Stimulated activated naive CD8-positive, alpha-beta T cell treated with anti-CD3 and anti-CD28 coated beads, Interleukin-15, amount 100 ng/mL, for 72 hours (primary cell): ENCODE measurements around the gene TBC1D4.

Experiments used
- ATAC-seq: fragments of 150-1000 bp; cut with Tn5 transposase; 2 replicates; pipeline ENCODE4 v1.10.0; 2021; ENCODE audit warnings: mild to moderate bottlenecking, moderate library complexity
- DNase-seq, 2 donors: peaks; one replicate each; pipeline ENCODE4 v3.0.0; 2021 to 2022
- H3K27ac Mint-ChIP-seq, 2 donors: one replicate each; pipeline ENCODE4 v1.8.0; 2022; ENCODE audit warnings: mild to moderate bottlenecking in 2 of 2, mixed read lengths in 2 of 2, moderate library complexity in 2 of 2
- H3K27me3 Mint-ChIP-seq: one replicate; pipeline ENCODE4 v1.8.0; 2022; ENCODE audit warnings: mixed read lengths
- H3K4me1 Mint-ChIP-seq: one replicate; pipeline ENCODE4 v1.8.0; 2022; ENCODE audit warnings: mild to moderate bottlenecking, mixed read lengths
- H3K4me3 Mint-ChIP-seq, 2 donors: one replicate each; pipeline ENCODE4 v1.8.0; 2022; ENCODE audit warnings: mild to moderate bottlenecking in 2 of 2, mixed read lengths in 2 of 2, moderate library complexity in 1 of 2
- H3K9me3 Mint-ChIP-seq, 2 donors: one replicate each; pipeline ENCODE4 v1.8.0; 2022; ENCODE audit warnings: mixed read lengths in 2 of 2

The TBC1D4 gene, protein sequence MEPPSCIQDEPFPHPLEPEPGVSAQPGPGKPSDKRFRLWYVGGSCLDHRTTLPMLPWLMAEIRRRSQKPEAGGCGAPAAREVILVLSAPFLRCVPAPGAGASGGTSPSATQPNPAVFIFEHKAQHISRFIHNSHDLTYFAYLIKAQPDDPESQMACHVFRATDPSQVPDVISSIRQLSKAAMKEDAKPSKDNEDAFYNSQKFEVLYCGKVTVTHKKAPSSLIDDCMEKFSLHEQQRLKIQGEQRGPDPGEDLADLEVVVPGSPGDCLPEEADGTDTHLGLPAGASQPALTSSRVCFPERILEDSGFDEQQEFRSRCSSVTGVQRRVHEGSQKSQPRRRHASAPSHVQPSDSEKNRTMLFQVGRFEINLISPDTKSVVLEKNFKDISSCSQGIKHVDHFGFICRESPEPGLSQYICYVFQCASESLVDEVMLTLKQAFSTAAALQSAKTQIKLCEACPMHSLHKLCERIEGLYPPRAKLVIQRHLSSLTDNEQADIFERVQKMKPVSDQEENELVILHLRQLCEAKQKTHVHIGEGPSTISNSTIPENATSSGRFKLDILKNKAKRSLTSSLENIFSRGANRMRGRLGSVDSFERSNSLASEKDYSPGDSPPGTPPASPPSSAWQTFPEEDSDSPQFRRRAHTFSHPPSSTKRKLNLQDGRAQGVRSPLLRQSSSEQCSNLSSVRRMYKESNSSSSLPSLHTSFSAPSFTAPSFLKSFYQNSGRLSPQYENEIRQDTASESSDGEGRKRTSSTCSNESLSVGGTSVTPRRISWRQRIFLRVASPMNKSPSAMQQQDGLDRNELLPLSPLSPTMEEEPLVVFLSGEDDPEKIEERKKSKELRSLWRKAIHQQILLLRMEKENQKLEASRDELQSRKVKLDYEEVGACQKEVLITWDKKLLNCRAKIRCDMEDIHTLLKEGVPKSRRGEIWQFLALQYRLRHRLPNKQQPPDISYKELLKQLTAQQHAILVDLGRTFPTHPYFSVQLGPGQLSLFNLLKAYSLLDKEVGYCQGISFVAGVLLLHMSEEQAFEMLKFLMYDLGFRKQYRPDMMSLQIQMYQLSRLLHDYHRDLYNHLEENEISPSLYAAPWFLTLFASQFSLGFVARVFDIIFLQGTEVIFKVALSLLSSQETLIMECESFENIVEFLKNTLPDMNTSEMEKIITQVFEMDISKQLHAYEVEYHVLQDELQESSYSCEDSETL (N-terminal part only)

GRCh38 chr13:75482070-75482819 is at the start of gene TBC1D4:
TBC1D4 (minus strand) TSS chr13:75482169; CDS start chr13:75481767, 402 bp downstream.
- ATAC-seq (peak; percentile 81), DNase-seq (peak; percentile 71 to 72)
- H3K4me1 Mint-ChIP-seq = peaks cover 39% of the 10 kb centered on the region
- H3K27me3 Mint-ChIP-seq = peaks cover 63% of the 10 kb centered on the region
- peak within 1 kb of the TSS; percentile 93 for H3K4me3 Mint-ChIP-seq
- no peaks in the 10 kb centered on the region for H3K9me3 Mint-ChIP-seq
- H3K27ac Mint-ChIP-seq = peak within 1 kb of the TSS; percentile 12 to 21

DNA sequence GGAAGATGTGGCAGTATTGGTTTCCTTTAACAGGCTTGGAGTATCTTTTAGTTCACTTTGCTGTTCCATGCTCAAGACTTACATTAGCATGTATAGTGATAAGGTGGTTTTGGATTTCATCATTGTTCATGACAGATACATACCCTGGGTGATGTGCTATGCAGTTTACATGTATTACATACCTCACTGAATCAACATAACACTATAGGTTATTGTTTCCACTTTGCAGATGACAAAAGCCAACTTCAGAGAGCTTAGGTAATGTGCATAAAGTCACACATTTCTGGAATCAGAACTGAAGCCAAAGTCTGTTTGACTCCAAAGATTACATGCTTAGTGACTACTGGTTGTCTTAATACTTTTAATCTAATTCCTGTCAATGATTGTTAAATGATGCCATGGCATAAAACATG is 48.6 kb upstream of the TBC1D4 start:
- no peaks in the 10 kb centered on the region for H3K27me3 Mint-ChIP-seq
- ATAC-seq = peak; percentile 98
- H3K4me3 Mint-ChIP-seq = peak overlapping the region in 1 of 2 donors; percentile 29
- H3K9me3 Mint-ChIP-seq = no peaks in the 10 kb centered on the region
- H3K27ac Mint-ChIP-seq = no peak overlapping the region
- H3K4me1 Mint-ChIP-seq = peaks cover 51% of the 10 kb centered on the region
- no peak for DNase-seq

- H3K4me1 Mint-ChIP-seq = peaks cover 6% of the 10 kb centered on the region
- ATAC-seq (no peak), DNase-seq (no peak)
- peak overlapping the region in 1 of 2 donors; percentile 38 for H3K27ac Mint-ChIP-seq
- H3K4me3 Mint-ChIP-seq = no peak overlapping the region
- H3K27me3 Mint-ChIP-seq = no peaks in the 10 kb centered on the region
- no peaks in the 10 kb centered on the region for H3K9me3 Mint-ChIP-seq
These were observed 40.0 kb upstream of the TBC1D4 start for GRCh38 chr13:75521956-75522355.

DNA sequence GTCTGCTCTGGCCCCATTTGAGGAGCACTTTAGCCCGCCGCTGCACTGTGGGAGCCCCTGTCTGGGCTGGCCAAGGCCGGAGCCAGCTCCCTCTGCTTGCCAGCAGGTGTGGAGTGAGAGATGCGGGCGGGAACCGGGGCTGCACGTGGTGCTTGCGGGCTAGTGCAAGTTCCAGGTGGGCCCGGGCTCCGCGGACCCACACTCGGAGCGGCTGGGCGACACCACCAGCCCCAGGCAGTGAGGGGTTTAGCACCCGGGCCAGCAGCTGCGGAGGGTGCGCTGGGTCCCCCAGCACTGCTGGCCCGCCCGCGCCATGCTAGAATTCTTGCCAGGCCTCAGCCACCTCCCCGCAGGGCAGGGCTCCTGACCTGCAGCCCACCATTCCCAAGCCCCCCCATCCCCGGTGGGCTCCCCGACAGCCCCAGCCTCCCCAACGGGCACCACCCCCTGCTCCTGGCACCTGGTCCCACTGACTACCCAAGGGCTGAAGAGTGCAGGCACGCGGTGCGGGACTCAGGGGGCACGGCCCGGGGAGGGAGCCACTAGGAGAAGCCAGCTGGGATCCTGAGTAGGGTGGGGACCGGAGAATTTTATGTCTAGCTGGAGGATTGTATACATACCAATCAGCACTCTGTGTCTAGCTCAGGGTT is 36.6 kb upstream of the TBC1D4 start:
- ATAC-seq (peak; percentile 52), DNase-seq (no peak)
- H3K4me1 Mint-ChIP-seq = no peaks in the 10 kb centered on the region
- no peak overlapping the region for H3K4me3 Mint-ChIP-seq
- H3K9me3 Mint-ChIP-seq = no peaks in the 10 kb centered on the region
- H3K27ac Mint-ChIP-seq = no peak overlapping the region
- H3K27me3 Mint-ChIP-seq = peaks cover 3% of the 10 kb centered on the region

- DNase-seq (no peak), ATAC-seq (no peak)
- no peak overlapping the region for H3K27ac Mint-ChIP-seq
- no peaks in the 10 kb centered on the region for H3K9me3 Mint-ChIP-seq
- peaks cover 12% of the 10 kb centered on the region for H3K27me3 Mint-ChIP-seq
- H3K4me3 Mint-ChIP-seq = no peak overlapping the region
- peaks cover 6% of the 10 kb centered on the region for H3K4me1 Mint-ChIP-seq
These were observed 32.4 kb upstream of the TBC1D4 start for GRCh38 chr13:75514080-75514995.

DNA sequence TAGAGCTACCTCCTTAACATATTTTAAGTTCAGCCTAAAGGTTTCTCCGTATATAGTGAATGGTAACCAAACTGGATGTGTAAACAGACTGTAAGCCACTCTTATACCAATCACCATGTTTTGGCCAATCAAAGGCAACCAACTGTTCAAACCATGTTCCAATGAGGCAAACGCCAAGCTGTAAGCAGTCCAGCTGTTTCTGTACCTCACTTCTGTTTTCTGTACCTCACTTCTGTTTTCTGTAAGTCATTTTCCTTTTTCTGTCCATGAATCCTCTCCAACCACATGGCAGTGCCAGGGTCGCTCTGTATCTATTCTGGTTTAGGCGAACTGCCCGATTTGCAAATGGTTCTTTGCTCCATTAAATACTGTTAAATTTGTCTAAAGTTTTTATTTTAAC is 31.3 kb upstream of the TBC1D4 start:
- no peak overlapping the region for H3K27ac Mint-ChIP-seq
- H3K9me3 Mint-ChIP-seq = no peaks in the 10 kb centered on the region
- no peak overlapping the region for H3K4me3 Mint-ChIP-seq

GRCh38 chr13:75512253-75512652 is 30.3 kb upstream of the TBC1D4 start:
- ATAC-seq (no peak), DNase-seq (no peak)
- no peaks in the 10 kb centered on the region for H3K9me3 Mint-ChIP-seq
- peaks cover 12% of the 10 kb centered on the region for H3K27me3 Mint-ChIP-seq
- no peak overlapping the region for H3K27ac Mint-ChIP-seq
- no peak overlapping the region for H3K4me3 Mint-ChIP-seq
- peaks cover 6% of the 10 kb centered on the region for H3K4me1 Mint-ChIP-seq

More for the DNA sequence above, 31.3 kb upstream of the TBC1D4 start:
- DNase-seq (no peak), ATAC-seq (no peak)
- Mint-ChIP-seq H3K4me1 (peaks cover 6% of the 10 kb centered on the region), H3K27me3 (peaks cover 12% of the 10 kb centered on the region)

DNA sequence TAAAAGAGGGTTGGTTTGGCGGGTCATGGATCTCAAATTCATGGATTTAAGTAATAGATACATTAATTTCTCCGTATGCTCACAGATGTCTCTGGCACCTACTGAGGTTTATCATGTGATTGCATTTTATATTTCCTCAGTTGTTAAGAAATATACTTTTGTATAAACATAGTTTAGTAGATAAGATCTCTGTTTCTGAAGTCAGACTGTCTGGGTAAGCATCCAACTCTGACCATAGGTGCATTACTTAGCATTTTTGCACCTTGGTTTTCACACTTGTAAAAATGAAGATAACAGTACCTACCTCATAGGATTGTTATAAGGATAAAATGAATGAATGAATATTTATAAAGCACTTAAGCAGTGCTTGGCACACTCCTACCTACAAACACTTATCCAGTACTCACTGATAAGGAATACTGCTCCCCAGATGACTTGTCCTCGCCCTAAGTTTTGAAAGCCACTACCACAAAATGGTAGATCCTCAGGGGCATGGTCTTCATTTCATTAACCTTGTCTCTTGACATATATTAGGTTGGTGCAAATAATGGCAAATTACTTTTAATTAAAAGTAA is 29.2 kb upstream of the TBC1D4 start:
- Mint-ChIP-seq H3K27ac (no peak overlapping the region), H3K4me1 (peaks cover 6% of the 10 kb centered on the region), H3K9me3 (no peaks in the 10 kb centered on the region), H3K27me3 (peaks cover 12% of the 10 kb centered on the region), H3K4me3 (no peak overlapping the region)
- DNase-seq = no peak
- ATAC-seq = no peak

GRCh38 chr13:75508002-75508548 is 26.1 kb upstream of the TBC1D4 start:
- no peak for DNase-seq
- Mint-ChIP-seq H3K4me1 (peaks cover 6% of the 10 kb centered on the region), H3K27me3 (peaks cover 4% of the 10 kb centered on the region), H3K9me3 (no peaks in the 10 kb centered on the region), H3K27ac (no peak overlapping the region), H3K4me3 (no peak overlapping the region)
- ATAC-seq = no peak

DNA sequence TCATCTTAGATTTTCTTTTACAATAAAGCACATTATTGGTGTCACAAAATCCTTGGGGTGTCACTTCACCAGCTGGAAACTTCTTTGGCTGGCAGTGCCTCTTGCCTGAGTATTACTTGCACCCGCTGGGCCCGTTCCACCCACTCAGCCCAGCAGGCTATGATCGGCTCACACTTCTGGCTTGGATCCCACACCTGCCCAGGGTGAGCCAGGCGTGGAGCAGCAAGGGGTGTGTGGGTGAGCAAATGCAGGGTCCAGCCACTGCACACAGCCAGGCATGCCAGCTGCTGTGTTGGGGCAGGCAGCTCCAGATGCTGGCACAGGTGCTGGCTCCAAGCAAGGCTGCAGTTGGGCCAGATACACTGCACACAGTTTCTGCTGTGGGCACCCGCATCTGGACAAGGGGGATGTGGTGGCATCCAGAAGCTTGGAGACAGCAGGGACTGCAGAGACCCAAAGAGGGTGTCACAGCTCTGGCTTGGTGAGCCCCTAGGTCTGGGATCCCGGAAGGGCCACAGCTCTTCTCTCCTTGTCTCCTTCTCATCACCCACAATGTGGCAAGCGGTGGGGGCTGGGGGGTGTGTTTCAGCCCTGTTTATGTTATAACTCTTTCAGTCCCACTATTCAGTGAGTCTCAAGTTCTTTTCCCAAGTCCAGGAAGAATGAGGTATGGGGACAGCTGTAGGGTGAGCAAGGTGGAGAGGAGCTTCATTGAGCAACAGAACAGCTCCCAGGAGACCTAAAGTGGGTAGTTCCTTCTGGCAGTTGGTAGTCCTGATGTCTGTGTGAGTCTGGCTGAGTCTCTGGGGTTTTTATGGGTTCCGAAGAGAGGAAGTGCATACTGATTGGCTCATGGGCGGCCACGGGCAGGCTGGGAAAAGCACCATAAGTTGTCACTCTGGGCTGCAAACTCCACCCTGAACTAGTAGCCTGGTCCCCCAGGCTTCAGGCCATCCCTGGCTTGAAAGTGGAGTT is 25.3 kb upstream of the TBC1D4 start:
- H3K4me3 Mint-ChIP-seq = no peak overlapping the region
- DNase-seq (no peak), ATAC-seq (no peak)

DNA sequence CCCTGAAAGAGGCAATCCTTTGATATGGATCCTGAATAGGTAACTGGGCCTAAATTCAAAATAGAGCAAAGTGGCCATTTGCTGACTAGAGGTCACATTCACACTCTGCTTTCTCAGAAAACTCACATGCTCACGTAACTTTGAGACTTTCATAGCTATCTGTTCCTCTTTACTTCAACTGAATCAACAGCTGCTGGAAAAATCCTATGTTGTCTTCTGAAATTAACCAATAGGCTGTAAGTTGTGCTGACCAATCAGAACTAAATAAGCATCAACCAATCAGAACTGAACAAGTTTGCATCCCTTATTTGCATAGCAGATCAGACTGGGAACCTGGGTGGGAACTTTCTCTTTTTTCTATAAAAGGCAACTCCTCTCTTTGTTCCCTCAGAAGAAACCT is 24.0 kb upstream of the TBC1D4 start:
- H3K9me3 Mint-ChIP-seq = no peaks in the 10 kb centered on the region
- no peak for DNase-seq

More for the DNA sequence above, 25.3 kb upstream of the TBC1D4 start:
- Mint-ChIP-seq H3K4me1 (peaks cover 5% of the 10 kb centered on the region), H3K9me3 (no peaks in the 10 kb centered on the region), H3K27ac (no peak overlapping the region), H3K27me3 (no peaks in the 10 kb centered on the region)

DNA sequence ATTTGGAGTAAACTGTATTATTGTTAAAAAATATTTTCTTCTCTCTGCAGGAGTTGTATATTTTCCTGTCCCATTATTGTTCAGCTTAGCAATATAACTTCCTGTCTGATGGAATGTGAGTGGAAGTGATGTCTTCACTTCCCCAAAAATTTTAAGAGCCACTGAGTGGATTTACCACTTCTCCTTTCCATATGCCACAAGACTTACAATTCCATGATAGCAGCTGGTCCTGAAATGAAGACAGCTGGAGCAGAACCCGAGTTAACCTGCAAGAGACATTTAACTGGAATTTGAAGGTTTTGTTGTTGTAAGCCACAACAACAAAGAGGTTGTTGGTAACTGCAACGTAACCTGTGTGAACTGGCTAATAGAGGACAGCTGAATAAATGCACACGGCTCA is 23.4 kb upstream of the TBC1D4 start:
- Mint-ChIP-seq H3K27ac (no peak overlapping the region), H3K9me3 (no peaks in the 10 kb centered on the region), H3K4me3 (no peak overlapping the region), H3K27me3 (no peaks in the 10 kb centered on the region), H3K4me1 (no peaks in the 10 kb centered on the region)
- no peak for ATAC-seq
- no peak for DNase-seq

More for the DNA sequence above, 24.0 kb upstream of the TBC1D4 start:
- Mint-ChIP-seq H3K4me1 (no peaks in the 10 kb centered on the region), H3K27ac (no peak overlapping the region), H3K27me3 (no peaks in the 10 kb centered on the region), H3K4me3 (no peak overlapping the region)
- no peak for ATAC-seq
